ENCODE measurements around the gene PEX19.

GRCh38 chr1:160277330-160277729 lies 7.6 kb downstream of the PEX19 start:
- TF ChIP-seq CTCF (IDR thresholded peaks at IDR 0.05) (no peak), POLR2A (IDR thresholded peaks at IDR 0.05) (no peak)

Data from vagina (tissue), 2 donors.